ENCODE data around the gene HSFX4.
"Not testable (repeated sequence)": the region's sequence is repeated elsewhere in the genome, so short reads cannot be mapped to it uniquely, and the experiment has no call there.

The HSFX4 gene, protein sequence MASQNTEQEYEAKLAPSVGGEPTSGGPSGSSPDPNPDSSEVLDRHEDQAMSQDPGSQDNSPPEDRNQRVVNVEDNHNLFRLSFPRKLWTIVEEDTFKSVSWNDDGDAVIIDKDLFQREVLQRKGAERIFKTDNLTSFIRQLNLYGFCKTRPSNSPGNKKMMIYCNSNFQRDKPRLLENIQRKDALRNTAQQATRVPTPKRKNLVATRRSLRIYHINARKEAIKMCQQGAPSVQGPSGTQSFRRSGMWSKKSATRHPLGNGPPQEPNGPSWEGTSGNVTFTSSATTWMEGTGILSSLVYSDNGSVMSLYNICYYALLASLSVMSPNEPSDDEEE

DNA sequence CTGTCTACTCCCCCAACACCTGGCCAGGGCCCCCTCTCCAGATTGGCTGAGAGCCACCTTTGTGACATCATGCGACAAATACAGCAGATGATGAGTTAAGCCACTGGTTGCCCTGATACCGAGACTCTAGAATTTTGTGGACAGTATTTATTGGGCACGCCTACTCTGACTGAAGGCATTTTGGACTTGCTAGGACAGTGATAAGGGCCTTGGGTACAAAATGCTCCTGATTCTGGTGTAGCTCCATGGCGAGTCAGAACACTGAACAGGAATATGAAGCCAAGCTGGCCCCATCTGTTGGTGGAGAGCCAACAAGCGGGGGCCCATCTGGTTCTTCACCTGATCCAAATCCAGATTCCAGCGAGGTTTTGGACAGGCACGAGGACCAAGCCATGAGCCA is at the start of gene HSFX4:
Gene HSFX4, plus strand, starts transcription at position 174 of the 400 bp plus-strand sequence. Its CDS starts 72 bp downstream, at position 246.
- ATAC-seq (ENCODE audit: low read depth); H3K4me3 Mint-ChIP-seq; H3K27ac Mint-ChIP-seq; H3K27me3 Mint-ChIP-seq; H3K4me1 Mint-ChIP-seq; DNase-seq (ENCODE audit: low spot score in 2 of 2); H3K36me3 Mint-ChIP-seq; H3K9me3 Mint-ChIP-seq: not testable (repeated sequence)

DNA sequence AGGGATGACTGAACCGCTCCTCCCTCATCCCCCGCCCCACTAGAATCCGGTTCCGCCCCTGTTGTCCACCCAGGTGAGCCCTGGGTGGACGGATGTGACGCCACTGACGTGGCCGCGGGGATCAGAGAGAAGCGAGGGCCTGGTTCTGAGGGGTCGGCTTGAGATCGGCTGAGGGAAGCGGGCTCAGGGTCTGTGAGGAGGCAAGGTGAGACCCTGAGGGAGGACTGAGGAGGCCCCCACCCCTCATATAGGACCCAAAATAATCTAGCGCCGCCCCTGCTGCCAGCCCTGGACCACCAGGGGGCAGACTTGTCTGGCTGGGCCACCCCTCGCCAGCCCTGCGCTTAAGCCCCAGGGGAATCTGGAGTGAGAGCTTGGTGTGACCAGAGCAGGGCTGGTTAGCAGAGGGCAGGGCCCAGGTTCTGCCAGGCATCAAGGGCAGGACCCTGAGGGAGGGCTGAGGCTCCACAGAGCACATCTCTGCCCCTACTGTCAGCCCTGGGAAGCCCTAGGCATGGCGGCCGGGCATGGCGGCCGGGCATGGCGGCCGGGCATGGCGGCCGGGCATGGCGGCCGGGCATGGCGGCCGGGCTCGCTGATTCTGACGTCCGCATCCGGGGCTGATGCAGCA is 48.2 kb upstream of the HSFX4 start, which contains the start of gene MAGEA8:
Gene MAGEA8, plus strand, starts transcription at position 103 of the 631 bp plus-strand sequence. CDS start 3,090 bp downstream, outside the sequence.
- H3K27ac Mint-ChIP-seq, result no peak within 1 kb of the TSS
- H3K27me3 Mint-ChIP-seq, result peaks cover 1% of the 10 kb centered on the region
- no peak for DNase-seq (ENCODE audit: low spot score in 2 of 2)
- H3K4me3 Mint-ChIP-seq, result no peak within 1 kb of the TSS
- no peaks in the 10 kb centered on the region for H3K4me1 Mint-ChIP-seq
- no peaks in the 10 kb centered on the region for H3K36me3 Mint-ChIP-seq
- no peaks in the 10 kb centered on the region for H3K9me3 Mint-ChIP-seq
- ATAC-seq (ENCODE audit: low read depth), result no peak

DNA sequence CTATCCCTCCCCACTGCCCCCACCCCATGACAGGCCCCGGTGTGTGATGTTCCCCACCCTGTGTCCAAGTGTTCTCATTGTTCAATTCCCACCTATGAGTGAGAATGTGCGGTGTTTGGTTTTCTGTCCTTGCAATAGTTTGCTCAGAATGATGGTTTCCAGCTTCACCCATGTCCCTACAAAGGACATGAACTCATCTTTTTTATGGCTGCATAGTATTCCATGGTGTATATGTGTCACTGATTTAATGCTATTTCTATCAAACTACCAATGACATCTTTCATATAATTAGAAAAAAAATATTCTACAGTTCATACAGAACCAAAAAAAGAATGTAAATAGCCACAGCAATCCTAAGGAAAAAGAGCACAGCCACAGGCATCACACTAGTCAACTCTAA is 38.5 kb upstream of the HSFX4 start:
- not testable (repeated sequence) for DNase-seq (ENCODE audit: low spot score in 2 of 2); H3K36me3 Mint-ChIP-seq; H3K27ac Mint-ChIP-seq; H3K9me3 Mint-ChIP-seq; H3K4me3 Mint-ChIP-seq; H3K27me3 Mint-ChIP-seq; H3K4me1 Mint-ChIP-seq; ATAC-seq (ENCODE audit: low read depth)

DNA sequence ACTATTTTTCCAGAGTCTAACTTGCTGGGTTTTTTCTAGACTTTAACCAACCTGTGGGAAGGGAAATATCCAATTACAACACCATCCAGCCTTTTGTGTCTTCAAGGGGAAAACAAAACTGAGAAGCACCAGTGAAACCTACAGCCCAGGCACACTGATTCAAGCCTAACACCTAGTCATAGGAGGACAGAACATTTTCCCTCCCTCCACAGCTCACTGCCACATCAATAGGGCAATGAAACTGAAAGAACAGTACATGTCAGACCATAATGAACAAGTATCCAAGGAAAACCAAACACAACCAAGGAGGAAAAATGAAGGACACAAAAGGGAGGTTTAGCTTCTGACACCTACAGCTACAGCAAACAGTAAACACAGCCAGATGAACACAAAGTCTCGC is 30.8 kb upstream of the HSFX4 start:
- Mint-ChIP-seq H3K27me3 (peaks cover 5% of the 10 kb centered on the region), H3K4me1 (no peaks in the 10 kb centered on the region), H3K4me3 (no peak overlapping the region), H3K36me3 (no peaks in the 10 kb centered on the region), H3K27ac (no peak overlapping the region), H3K9me3 (peaks cover 5% of the 10 kb centered on the region)
- no peak for DNase-seq (ENCODE audit: low spot score in 2 of 2)
- no peak for ATAC-seq (ENCODE audit: low read depth)

DNA sequence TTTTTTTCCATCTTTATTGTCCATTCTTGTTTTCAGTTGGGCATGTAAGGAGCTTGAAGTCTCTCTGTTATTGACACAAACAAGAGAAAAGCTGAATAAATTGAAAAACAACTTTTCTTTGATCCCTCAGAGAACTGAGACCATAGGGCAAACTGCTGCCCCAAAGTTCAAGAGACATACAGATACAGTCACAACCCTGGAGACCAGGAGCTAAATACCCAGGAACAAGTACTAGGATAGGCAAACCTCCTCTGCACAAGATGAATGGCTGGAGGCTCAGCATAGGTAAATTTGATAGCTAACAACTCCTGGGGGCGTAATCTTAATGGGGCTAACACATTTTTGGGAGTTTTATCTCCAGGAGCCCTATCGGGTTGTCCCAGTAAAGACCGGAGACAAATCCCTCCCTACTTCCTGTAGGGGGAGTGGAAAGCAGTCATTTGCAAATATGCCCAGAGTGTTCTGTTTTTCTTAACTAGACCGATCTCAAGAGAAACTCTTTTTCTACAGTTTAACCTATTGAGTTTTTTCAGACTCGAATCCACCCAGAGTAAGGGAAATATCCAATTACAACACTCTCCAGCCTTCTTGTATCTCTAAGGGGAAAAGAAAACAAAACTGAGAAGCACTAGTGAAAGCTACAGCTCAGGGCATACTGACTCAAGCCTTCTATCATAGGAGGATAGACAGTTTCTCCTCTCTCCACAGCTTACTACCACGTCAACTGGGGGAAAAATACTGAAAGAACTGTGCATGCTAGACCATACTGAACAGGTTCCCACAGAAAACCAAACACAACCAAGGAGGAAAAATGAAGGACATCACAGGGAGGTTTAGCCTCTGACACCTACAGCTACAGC is 25.3 kb upstream of the HSFX4 start:
- no peak for DNase-seq (ENCODE audit: low spot score in 2 of 2)
- Mint-ChIP-seq H3K36me3 (no peaks in the 10 kb centered on the region), H3K4me3 (no peak overlapping the region), H3K27ac (no peak overlapping the region), H3K9me3 (no peaks in the 10 kb centered on the region), H3K27me3 (peaks cover 3% of the 10 kb centered on the region), H3K4me1 (no peaks in the 10 kb centered on the region)
- no peak for ATAC-seq (ENCODE audit: low read depth)

DNA sequence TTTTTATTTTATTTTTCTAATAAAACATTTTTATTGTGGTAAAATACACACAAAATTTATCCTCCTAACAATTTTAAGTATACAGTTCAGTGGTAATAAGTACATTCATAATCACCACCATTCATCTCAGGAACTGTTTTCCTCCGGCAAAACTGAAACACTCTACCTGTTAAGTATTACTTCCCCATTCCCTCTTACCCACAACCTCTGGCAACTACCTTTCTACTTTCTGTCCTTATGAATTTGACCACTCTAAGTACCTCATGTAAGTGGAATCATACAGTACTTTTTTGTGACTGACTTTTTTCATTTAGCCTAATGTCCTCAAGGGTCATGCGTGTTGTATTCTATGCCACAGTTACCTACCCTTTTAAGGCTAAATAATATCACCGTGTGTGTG is 21.1 kb upstream of the HSFX4 start:
- Mint-ChIP-seq H3K4me3 (no peak overlapping the region), H3K27ac (no peak overlapping the region), H3K36me3 (no peaks in the 10 kb centered on the region), H3K9me3 (no peaks in the 10 kb centered on the region), H3K27me3 (peaks cover 3% of the 10 kb centered on the region), H3K4me1 (no peaks in the 10 kb centered on the region)
- ATAC-seq (ENCODE audit: low read depth), result no peak
- no peak for DNase-seq (ENCODE audit: low spot score in 2 of 2)

DNA sequence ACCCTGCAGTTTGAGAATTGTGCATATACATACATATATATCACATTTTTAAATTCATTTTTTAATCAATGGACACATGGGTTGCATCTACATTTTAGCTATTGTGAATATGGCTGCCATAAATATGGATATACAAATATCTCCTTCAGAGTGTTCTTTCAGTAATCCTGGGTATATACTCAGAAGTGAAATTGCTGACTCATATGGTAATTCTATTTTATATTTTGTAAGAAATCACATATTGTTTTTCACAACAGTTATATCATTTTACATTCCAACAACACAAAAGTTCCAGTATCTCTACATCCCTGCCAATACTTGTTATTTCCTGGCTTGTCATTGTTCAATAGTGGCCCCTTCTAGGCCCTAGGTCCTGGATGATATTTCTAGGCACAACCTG is 20.6 kb upstream of the HSFX4 start:
- DNase-seq (ENCODE audit: low spot score in 2 of 2) (no peak), ATAC-seq (ENCODE audit: low read depth) (no peak)
- Mint-ChIP-seq H3K4me3 (no peak overlapping the region), H3K36me3 (peaks cover 2% of the 10 kb centered on the region), H3K27ac (no peak overlapping the region), H3K4me1 (no peaks in the 10 kb centered on the region), H3K9me3 (no peaks in the 10 kb centered on the region), H3K27me3 (peaks cover 3% of the 10 kb centered on the region)

DNA sequence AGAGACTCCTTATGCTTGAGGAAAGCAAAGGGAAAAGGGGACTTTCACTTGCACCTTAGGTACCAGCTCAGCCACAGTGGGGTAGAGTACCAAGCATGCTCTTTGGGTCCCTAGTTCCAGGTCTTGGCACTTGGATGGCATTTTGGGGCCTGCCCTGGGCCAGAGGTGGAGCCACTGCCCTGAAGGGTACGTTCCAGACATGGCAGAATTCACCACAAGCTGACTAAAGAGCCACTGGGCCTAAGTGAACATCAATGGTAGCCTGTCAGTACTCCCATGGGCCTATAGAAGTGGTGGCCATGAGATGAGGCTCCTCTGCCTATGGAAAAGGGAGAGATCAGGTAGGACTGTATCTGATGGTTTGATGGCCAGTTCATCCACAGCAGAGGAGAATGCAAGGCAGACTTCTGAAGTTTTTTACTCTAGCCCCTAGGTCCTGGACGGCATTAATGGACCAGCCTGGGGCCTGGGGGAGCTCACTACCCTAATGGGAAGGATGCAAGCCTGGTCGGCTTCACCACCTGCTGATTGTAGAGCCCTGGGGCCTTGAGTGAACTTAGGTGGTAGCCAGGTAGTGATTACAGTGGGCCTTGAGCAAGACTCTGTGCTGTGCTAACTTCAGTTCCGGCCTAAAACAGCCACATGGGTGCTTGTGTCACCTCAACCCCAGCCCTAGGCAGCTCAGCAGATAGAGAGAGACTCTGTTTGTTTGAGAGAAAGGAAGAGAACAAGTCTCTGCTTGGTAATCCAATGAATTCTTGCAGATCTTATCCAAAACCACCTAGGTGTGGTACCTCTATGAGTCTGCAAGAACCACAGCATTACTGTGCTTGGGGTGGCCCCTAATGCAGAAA is 19.8 kb upstream of the HSFX4 start:
- no peak for DNase-seq (ENCODE audit: low spot score in 2 of 2)
- Mint-ChIP-seq H3K9me3 (peaks cover 2% of the 10 kb centered on the region), H3K4me1 (no peaks in the 10 kb centered on the region), H3K36me3 (peaks cover 6% of the 10 kb centered on the region), H3K4me3 (no peak overlapping the region), H3K27me3 (no peaks in the 10 kb centered on the region), H3K27ac (no peak overlapping the region)
- no peak for ATAC-seq (ENCODE audit: low read depth)

DNA sequence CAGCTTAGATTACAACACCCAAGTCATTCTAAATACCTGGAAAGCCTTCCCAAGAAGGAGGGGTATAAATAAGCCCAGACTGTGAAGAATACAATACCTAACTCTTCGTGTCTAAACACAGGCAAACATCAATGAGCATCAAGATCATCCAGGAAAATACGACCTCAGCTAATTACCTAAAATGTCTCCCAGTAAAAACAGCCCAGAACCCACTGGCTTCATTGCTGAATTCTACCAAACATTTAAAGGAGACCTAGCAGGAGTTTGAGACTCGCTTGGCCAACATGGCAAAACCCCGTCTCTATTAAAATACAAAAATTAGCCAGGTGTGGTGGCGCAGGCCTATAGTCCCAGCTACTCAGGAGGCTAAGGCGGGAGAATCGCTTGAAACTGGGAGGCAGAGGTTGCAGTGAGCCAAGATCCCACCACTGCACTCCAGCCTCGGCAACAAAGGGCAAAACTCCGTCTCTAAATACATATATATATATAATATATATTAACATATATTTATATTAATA is 19.1 kb upstream of the HSFX4 start:
- Mint-ChIP-seq H3K4me1 (no peaks in the 10 kb centered on the region), H3K27ac (no peak overlapping the region), H3K4me3 (no peak overlapping the region), H3K27me3 (no peaks in the 10 kb centered on the region), H3K36me3 (peaks cover 6% of the 10 kb centered on the region), H3K9me3 (peaks cover 2% of the 10 kb centered on the region)
- ATAC-seq (ENCODE audit: low read depth), result no peak
- no peak for DNase-seq (ENCODE audit: low spot score in 2 of 2)

DNA sequence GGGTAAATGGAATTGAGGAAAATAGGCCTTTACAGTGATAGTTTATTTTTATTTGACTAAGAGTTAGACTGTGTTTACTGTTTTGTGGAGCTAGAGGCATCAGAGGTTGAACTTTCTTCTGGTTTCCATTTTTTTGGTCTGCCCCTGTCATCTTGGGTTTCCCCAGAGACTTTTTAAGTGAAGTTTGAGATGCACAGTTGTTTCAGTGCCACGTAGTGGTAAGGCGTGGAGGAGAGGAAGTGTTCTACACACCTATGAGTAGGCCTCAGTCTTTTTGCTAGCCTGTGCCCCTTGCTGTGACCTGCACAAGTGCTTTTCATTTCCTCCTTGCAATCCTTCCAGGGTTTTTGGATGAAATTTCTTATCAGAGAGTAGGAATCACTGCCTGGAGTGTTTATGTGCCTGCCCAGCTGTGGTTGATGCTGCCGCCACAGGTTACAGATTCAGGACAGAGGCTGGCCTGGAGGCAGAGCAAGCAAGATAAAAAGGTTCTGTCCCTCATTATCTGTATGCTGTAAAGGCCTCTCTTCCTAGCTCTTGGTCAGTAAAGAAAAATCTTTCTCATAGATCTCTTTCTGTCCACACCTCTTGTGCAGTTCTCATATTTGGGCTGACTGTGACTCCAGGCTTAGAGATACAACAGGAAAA is 12.5 kb upstream of the HSFX4 start:
- DNase-seq (ENCODE audit: low spot score in 2 of 2), result no peak
- Mint-ChIP-seq H3K4me1 (no peaks in the 10 kb centered on the region), H3K9me3 (peaks cover 2% of the 10 kb centered on the region), H3K4me3 (no peak overlapping the region), H3K27me3 (no peaks in the 10 kb centered on the region), H3K27ac (no peak overlapping the region), H3K36me3 (peaks cover 6% of the 10 kb centered on the region)
- peak; percentile 80 for ATAC-seq (ENCODE audit: low read depth)

DNA sequence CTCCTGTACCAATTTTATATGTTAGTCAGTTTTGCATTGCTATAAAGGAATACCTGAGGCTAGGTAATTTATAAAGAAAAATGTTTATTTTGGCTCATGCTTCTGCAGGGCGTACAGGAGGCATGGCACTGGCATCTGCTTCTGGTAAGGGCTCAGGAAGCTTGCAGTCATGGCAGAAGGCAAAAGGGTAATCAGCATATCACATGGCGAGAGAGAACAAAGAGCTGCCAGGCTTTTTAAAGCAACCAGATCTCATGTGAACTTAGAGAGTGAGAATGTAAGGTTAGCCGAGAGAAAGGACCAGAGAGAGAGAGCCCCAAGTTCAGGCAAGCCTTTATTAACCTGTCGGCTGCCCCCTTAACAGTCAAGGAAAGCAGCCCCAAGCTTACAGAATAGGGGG is 5.5 kb upstream of the HSFX4 start:
- not testable (repeated sequence) for H3K36me3 Mint-ChIP-seq; H3K4me3 Mint-ChIP-seq; H3K4me1 Mint-ChIP-seq; H3K27ac Mint-ChIP-seq; H3K9me3 Mint-ChIP-seq; DNase-seq (ENCODE audit: low spot score in 2 of 2); ATAC-seq (ENCODE audit: low read depth); H3K27me3 Mint-ChIP-seq

DNA sequence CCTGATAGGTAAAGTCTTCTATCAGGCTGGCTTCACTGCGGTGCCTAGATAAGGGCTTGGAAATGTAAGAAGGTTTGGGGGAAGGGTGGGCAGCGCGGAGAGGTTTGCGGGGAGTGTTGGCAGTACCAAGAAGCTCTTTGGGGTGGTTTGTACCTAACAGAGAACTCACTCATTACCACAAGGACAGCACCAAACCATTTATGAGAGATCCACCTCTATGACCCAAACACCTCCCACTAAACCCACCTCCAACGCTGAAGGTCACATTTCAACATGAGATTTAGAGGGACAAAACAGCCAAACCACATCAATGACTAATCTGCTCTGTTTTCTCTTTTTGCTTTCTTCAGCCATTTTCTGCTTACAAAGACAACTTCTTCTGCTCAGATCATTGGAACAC is 4.9 kb upstream of the HSFX4 start:
- H3K4me3 Mint-ChIP-seq; DNase-seq (ENCODE audit: low spot score in 2 of 2); H3K36me3 Mint-ChIP-seq; H3K27ac Mint-ChIP-seq; H3K4me1 Mint-ChIP-seq; H3K27me3 Mint-ChIP-seq; H3K9me3 Mint-ChIP-seq; ATAC-seq (ENCODE audit: low read depth): not testable (repeated sequence)
